OCI-LY7 (cell line): ENCODE data around the gene FIBIN.
"Not testable (repeated sequence)": the region's sequence is repeated elsewhere in the genome, so short reads cannot be mapped to it uniquely, and the experiment has no call there.

Experiments
- EZH2phosphoT487 ChIP-seq: fragments of 200-600 bp; sonication (generic); IDR thresholded peaks from 2 replicates; pipeline ENCODE4 v1.6.1; 2018; ENCODE audit warnings: low read depth, borderline replicate concordance, mild to moderate bottlenecking, mixed run types, antibody characterized with exemption, low read length, moderate library complexity, mixed read lengths
- TF ChIP-seq, protein P1 (sequence below): fragments of 200-600 bp; sonication (generic); conservative IDR thresholded peaks from 2 replicates; pipeline ENCODE4 v1.5.1; 2014; ENCODE audit warnings: mild to moderate bottlenecking, antibody characterized with exemption, low read length, moderate library complexity, mixed read lengths

DNA sequence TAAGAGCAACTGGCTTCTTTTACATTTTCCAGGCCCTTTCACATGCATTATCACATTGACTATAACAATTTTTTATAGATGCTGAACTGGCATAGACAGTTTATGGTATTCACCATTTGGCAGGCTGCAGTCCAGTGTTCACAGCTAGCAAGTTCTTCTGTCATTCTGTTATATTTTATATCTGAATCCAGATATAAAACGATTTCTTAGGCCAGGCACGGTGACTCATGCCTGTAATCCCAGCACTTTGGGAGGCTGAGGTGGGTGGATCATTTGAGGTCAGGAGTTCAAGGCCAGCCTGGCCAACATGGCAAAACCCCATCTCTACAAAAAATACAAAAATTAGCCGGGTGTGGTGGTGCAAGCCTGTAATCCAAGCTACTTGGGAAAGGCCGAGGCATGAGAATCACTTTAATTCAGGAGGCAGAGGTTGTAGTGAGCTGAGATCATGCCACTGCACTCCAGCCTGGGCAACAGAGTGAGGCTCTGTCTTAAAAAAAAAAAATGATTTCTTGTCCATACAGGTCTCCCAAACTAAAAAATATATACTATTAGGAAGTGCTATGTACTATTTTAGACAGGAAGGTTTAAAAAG lies 7.3 kb downstream of the FIBIN start:
- TF ChIP-seq, protein P1, sequence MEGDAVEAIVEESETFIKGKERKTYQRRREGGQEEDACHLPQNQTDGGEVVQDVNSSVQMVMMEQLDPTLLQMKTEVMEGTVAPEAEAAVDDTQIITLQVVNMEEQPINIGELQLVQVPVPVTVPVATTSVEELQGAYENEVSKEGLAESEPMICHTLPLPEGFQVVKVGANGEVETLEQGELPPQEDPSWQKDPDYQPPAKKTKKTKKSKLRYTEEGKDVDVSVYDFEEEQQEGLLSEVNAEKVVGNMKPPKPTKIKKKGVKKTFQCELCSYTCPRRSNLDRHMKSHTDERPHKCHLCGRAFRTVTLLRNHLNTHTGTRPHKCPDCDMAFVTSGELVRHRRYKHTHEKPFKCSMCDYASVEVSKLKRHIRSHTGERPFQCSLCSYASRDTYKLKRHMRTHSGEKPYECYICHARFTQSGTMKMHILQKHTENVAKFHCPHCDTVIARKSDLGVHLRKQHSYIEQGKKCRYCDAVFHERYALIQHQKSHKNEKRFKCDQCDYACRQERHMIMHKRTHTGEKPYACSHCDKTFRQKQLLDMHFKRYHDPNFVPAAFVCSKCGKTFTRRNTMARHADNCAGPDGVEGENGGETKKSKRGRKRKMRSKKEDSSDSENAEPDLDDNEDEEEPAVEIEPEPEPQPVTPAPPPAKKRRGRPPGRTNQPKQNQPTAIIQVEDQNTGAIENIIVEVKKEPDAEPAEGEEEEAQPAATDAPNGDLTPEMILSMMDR = not testable (repeated sequence)
- not testable (repeated sequence) for TF ChIP-seq EZH2phosphoT487
